ENCODE measurements around the gene ZSWIM8. TPM values are rescaled to one million over a fixed set of nuclear protein-coding genes. Genes with fewer than 3 reads are reported as not detected.
"Not testable (repeated sequence)": the region's sequence is repeated elsewhere in the genome, so short reads cannot be mapped to it uniquely, and the experiment has no call there.

ZSWIM8 gene
- 146 TPM for polyA plus RNA-seq
- long read RNA-seq, donor 1, transcript ZSWIM8-209 (2 exons, 466 nt) = major isoform, 6 of 10 reads
- long read RNA-seq, donor 1, partial matches to known transcripts = 0 of 10 reads
- long read RNA-seq, donor 1, other reads (novel, unspliced or antisense) = 0 of 10 reads
- long read RNA-seq, donor 2, transcript ZSWIM8-209 (2 exons, 466 nt) = major isoform, 14 of 49 reads
- long read RNA-seq, donor 2, partial matches to known transcripts = 33 of 49 reads
- long read RNA-seq, donor 2, other reads (novel, unspliced or antisense) = 0 of 49 reads
- long read RNA-seq, donor 3 = 0 reads
- long read RNA-seq, donor 4 = 0 reads
- long read RNA-seq, donor 5, full-length matches to known transcripts = 7 of 7 reads
- long read RNA-seq, donor 5, partial matches to known transcripts = 0 of 7 reads
- long read RNA-seq, donor 5, other reads (novel, unspliced or antisense) = 0 of 7 reads
- long read RNA-seq, donor 6, full-length matches to known transcripts = 9 of 20 reads
- long read RNA-seq, donor 6, partial matches to known transcripts = 11 of 20 reads
- long read RNA-seq, donor 6, other reads (novel, unspliced or antisense) = 0 of 20 reads
- long read RNA-seq, donor 7, transcript ZSWIM8-209 (2 exons, 466 nt) = major isoform, 8 of 16 reads
- long read RNA-seq, donor 7, partial matches to known transcripts = 6 of 16 reads
- long read RNA-seq, donor 7, other reads (novel, unspliced or antisense) = 0 of 16 reads
- long read RNA-seq, donor 8, transcript ZSWIM8-209 (2 exons, 466 nt) = major isoform, 8 of 19 reads
- long read RNA-seq, donor 8, partial matches to known transcripts = 8 of 19 reads
- long read RNA-seq, donor 8, other reads (novel, unspliced or antisense) = 0 of 19 reads
- long read RNA-seq, donor 9, partial matches to known transcripts = 5 of 11 reads
- long read RNA-seq, donor 9, other reads (novel, unspliced or antisense) = 0 of 11 reads
- long read RNA-seq, donor 10, full-length matches to known transcripts = 16 of 28 reads
- long read RNA-seq, donor 10, partial matches to known transcripts = 12 of 28 reads
- long read RNA-seq, donor 10, other reads (novel, unspliced or antisense) = 0 of 28 reads
- long read RNA-seq, donor 11, full-length matches to known transcripts = 8 of 15 reads
- long read RNA-seq, donor 11, partial matches to known transcripts = 7 of 15 reads
- long read RNA-seq, donor 11, other reads (novel, unspliced or antisense) = 0 of 15 reads

GRCh38 chr10:73785211-73785720 lies at the start of gene ZSWIM8:
TSS of gene ZSWIM8 (plus strand) at chr10:73785606. CDS start at chr10:73785879, 273 bp downstream.
- peaks cover 18% of the 10 kb centered on the region for H3K4me1 ChIP-seq (ENCODE audit: control insufficient read depth, insufficient read depth, low read length)
- H3K9me3 ChIP-seq (ENCODE audit: control insufficient read depth, low read depth, low read length) = no peaks in the 10 kb centered on the region
- no CpG with 5 or more reads among the region's 36 CpGs for WGBS (ENCODE audit: insufficient coverage, low lambda C conversion rate)
- peak within 1 kb of the TSS; percentile 96 for H3K4me3 ChIP-seq (ENCODE audit: low read length)
- peak; percentile 94 to 98 for DNase-seq
- no peaks in the 10 kb centered on the region for H3K27me3 ChIP-seq (ENCODE audit: control insufficient read depth, insufficient read depth, low read length)
- H3K36me3 ChIP-seq (ENCODE audit: control insufficient read depth, insufficient read depth, low read length) = peaks cover 23% of the 10 kb centered on the region
- peak within 1 kb of the TSS; percentile 78 for H3K27ac ChIP-seq (ENCODE audit: low read length)

GRCh38 chr10:73740501-73741254 lies 44.7 kb upstream of the ZSWIM8 start:
- DNase-seq; H3K9me3 ChIP-seq (ENCODE audit: control insufficient read depth, low read depth, low read length); H3K36me3 ChIP-seq (ENCODE audit: control insufficient read depth, insufficient read depth, low read length); H3K4me1 ChIP-seq (ENCODE audit: control insufficient read depth, insufficient read depth, low read length); H3K27ac ChIP-seq (ENCODE audit: low read length); H3K4me3 ChIP-seq (ENCODE audit: low read length); H3K27me3 ChIP-seq (ENCODE audit: control insufficient read depth, insufficient read depth, low read length): not testable (repeated sequence)
- no CpG with 5 or more reads among the region's 18 CpGs for WGBS (ENCODE audit: insufficient coverage, low lambda C conversion rate)

GRCh38 chr10:73742454-73742734 lies 43.0 kb upstream of the ZSWIM8 start:
- no peak overlapping the region for H3K27ac ChIP-seq (ENCODE audit: low read length)
- DNase-seq = no peak
- WGBS (ENCODE audit: insufficient coverage, low lambda C conversion rate) = no CpG with 5 or more reads among the region's 5 CpGs
- no peak overlapping the region for H3K4me3 ChIP-seq (ENCODE audit: low read length)
- no peaks in the 10 kb centered on the region for H3K9me3 ChIP-seq (ENCODE audit: control insufficient read depth, low read depth, low read length)
- peaks cover 9% of the 10 kb centered on the region for H3K4me1 ChIP-seq (ENCODE audit: control insufficient read depth, insufficient read depth, low read length)
- no peaks in the 10 kb centered on the region for H3K27me3 ChIP-seq (ENCODE audit: control insufficient read depth, insufficient read depth, low read length)
- H3K36me3 ChIP-seq (ENCODE audit: control insufficient read depth, insufficient read depth, low read length) = peaks cover 15% of the 10 kb centered on the region

GRCh38 chr10:73743327-73743904 lies 42.0 kb upstream of the ZSWIM8 start:
- peaks cover 9% of the 10 kb centered on the region for H3K4me1 ChIP-seq (ENCODE audit: control insufficient read depth, insufficient read depth, low read length)
- DNase-seq = no peak
- peaks cover 16% of the 10 kb centered on the region for H3K36me3 ChIP-seq (ENCODE audit: control insufficient read depth, insufficient read depth, low read length)
- H3K27ac ChIP-seq (ENCODE audit: low read length) = peak overlapping the region; percentile 85
- no peaks in the 10 kb centered on the region for H3K9me3 ChIP-seq (ENCODE audit: control insufficient read depth, low read depth, low read length)
- WGBS (ENCODE audit: insufficient coverage, low lambda C conversion rate) = no CpG with 5 or more reads among the region's 6 CpGs
- H3K4me3 ChIP-seq (ENCODE audit: low read length) = peak overlapping the region; percentile 80
- H3K27me3 ChIP-seq (ENCODE audit: control insufficient read depth, insufficient read depth, low read length) = no peaks in the 10 kb centered on the region

- peak; percentile 97 to 98 for DNase-seq
- Histone ChIP-seq H3K9me3 (ENCODE audit: control insufficient read depth, low read depth, low read length) (no peaks in the 10 kb centered on the region), H3K4me3 (ENCODE audit: low read length) (peak within 1 kb of the TSS; percentile 80), H3K27me3 (ENCODE audit: control insufficient read depth, insufficient read depth, low read length) (no peaks in the 10 kb centered on the region), H3K36me3 (ENCODE audit: control insufficient read depth, insufficient read depth, low read length) (peaks cover 18% of the 10 kb centered on the region), H3K27ac (ENCODE audit: low read length) (peak within 1 kb of the TSS; percentile 85), H3K4me1 (ENCODE audit: control insufficient read depth, insufficient read depth, low read length) (peaks cover 9% of the 10 kb centered on the region)
- WGBS (ENCODE audit: insufficient coverage, low lambda C conversion rate) = no CpG with 5 or more reads among the region's 36 CpGs
Observed at GRCh38 chr10:73743905-73744663, 41.3 kb upstream of the ZSWIM8 start, which contains the start of gene SEC24C. TSS of gene SEC24C (plus strand) at chr10:73744372. CDS start at chr10:73746833, 2,461 bp downstream.

- no CpG with 5 or more reads among the region's 10 CpGs for WGBS (ENCODE audit: insufficient coverage, low lambda C conversion rate)
- peak overlapping the region; percentile 85 for H3K27ac ChIP-seq (ENCODE audit: low read length)
- peak overlapping the region; percentile 80 for H3K4me3 ChIP-seq (ENCODE audit: low read length)
- peak in 1 of 2 donors; percentile 36 for DNase-seq
- peaks cover 9% of the 10 kb centered on the region for H3K4me1 ChIP-seq (ENCODE audit: control insufficient read depth, insufficient read depth, low read length)
- no peaks in the 10 kb centered on the region for H3K27me3 ChIP-seq (ENCODE audit: control insufficient read depth, insufficient read depth, low read length)
- H3K36me3 ChIP-seq (ENCODE audit: control insufficient read depth, insufficient read depth, low read length) = peaks cover 21% of the 10 kb centered on the region
- no peaks in the 10 kb centered on the region for H3K9me3 ChIP-seq (ENCODE audit: control insufficient read depth, low read depth, low read length)
Observed at GRCh38 chr10:73744664-73744975, 40.8 kb upstream of the ZSWIM8 start.

GRCh38 chr10:73746721-73747120 lies 38.7 kb upstream of the ZSWIM8 start:
- Histone ChIP-seq H3K27me3 (ENCODE audit: control insufficient read depth, insufficient read depth, low read length) (no peaks in the 10 kb centered on the region), H3K27ac (ENCODE audit: low read length) (no peak overlapping the region), H3K36me3 (ENCODE audit: control insufficient read depth, insufficient read depth, low read length) (peaks cover 41% of the 10 kb centered on the region), H3K4me3 (ENCODE audit: low read length) (no peak overlapping the region), H3K4me1 (ENCODE audit: control insufficient read depth, insufficient read depth, low read length) (peaks cover 14% of the 10 kb centered on the region), H3K9me3 (ENCODE audit: control insufficient read depth, low read depth, low read length) (no peaks in the 10 kb centered on the region)
- WGBS (ENCODE audit: insufficient coverage, low lambda C conversion rate) = no CpG with 5 or more reads among the region's 2 CpGs
- no peak for DNase-seq

- peak; percentile 49 to 57 for DNase-seq
- H3K27me3 ChIP-seq (ENCODE audit: control insufficient read depth, insufficient read depth, low read length) = no peaks in the 10 kb centered on the region
- WGBS (ENCODE audit: insufficient coverage, low lambda C conversion rate) = no CpG with 5 or more reads among the region's 1 CpG
- H3K4me3 ChIP-seq (ENCODE audit: low read length) = no peak overlapping the region
- peak overlapping the region; percentile 67 for H3K27ac ChIP-seq (ENCODE audit: low read length)
- H3K9me3 ChIP-seq (ENCODE audit: control insufficient read depth, low read depth, low read length) = no peaks in the 10 kb centered on the region
- H3K4me1 ChIP-seq (ENCODE audit: control insufficient read depth, insufficient read depth, low read length) = peaks cover 5% of the 10 kb centered on the region
- peaks cover 68% of the 10 kb centered on the region for H3K36me3 ChIP-seq (ENCODE audit: control insufficient read depth, insufficient read depth, low read length)
Observed at GRCh38 chr10:73750819-73751218, 34.6 kb upstream of the ZSWIM8 start.

GRCh38 chr10:73756183-73756582 lies 29.2 kb upstream of the ZSWIM8 start:
- Histone ChIP-seq H3K4me1 (ENCODE audit: control insufficient read depth, insufficient read depth, low read length) (no peaks in the 10 kb centered on the region), H3K27ac (ENCODE audit: low read length) (no peak overlapping the region), H3K4me3 (ENCODE audit: low read length) (no peak overlapping the region), H3K36me3 (ENCODE audit: control insufficient read depth, insufficient read depth, low read length) (peaks cover 65% of the 10 kb centered on the region), H3K27me3 (ENCODE audit: control insufficient read depth, insufficient read depth, low read length) (no peaks in the 10 kb centered on the region), H3K9me3 (ENCODE audit: control insufficient read depth, low read depth, low read length) (no peaks in the 10 kb centered on the region)
- DNase-seq = no peak
- WGBS (ENCODE audit: insufficient coverage, low lambda C conversion rate) = no CpG with 5 or more reads among the region's 1 CpG
